GM12801 (cell line): ENCODE results near the gene BFSP2.

ENCODE experiments used
- CTCF ChIP-seq: IDR thresholded peaks from one replicate; pipeline ENCODE4 v1.5.1; 2011; ENCODE audit warnings: control low read depth; ENCODE audit not compliant: insufficient read length; ENCODE audit errors: extremely low read depth

BFSP2 gene

GRCh38 chr3:133400006-133400515 is at the start of gene BFSP2:
Gene BFSP2 (plus strand): TSS chr3:133400056. CDS start chr3:133400084, 28 bp downstream.
- no peak for TF ChIP-seq CTCF

GRCh38 chr3:133354721-133355120 is 45.1 kb upstream of the BFSP2 start:
- no peak for TF ChIP-seq CTCF

- TF ChIP-seq CTCF: no peak
Measured at GRCh38 chr3:133360476-133360875, 39.4 kb upstream of the BFSP2 start.

- TF ChIP-seq CTCF: no peak
Measured at GRCh38 chr3:133361011-133361410, 38.8 kb upstream of the BFSP2 start.

GRCh38 chr3:133361435-133361834 is 38.4 kb upstream of the BFSP2 start:
- no peak for TF ChIP-seq CTCF

- TF ChIP-seq CTCF: no peak
Measured at GRCh38 chr3:133362539-133362938, 37.3 kb upstream of the BFSP2 start.

- no peak for TF ChIP-seq CTCF
Measured at GRCh38 chr3:133364704-133365103, 35.2 kb upstream of the BFSP2 start.
